Naive thymus-derived CD8-positive, alpha-beta T cell (primary cell): ENCODE data around the gene CRYBA1. TPM values are rescaled to one million over a fixed set of nuclear protein-coding genes. Genes with fewer than 3 reads are reported as not detected.

Source experiments
- ATAC-seq, 2 donors: fragments of 150-1000 bp; cut with Tn5 transposase in 1 of 2; sonication (Bioruptor Pico), chemical (Tn5 transposase) in 1 of 2; 1 replicate in 1 of 2; 2 replicates in 1 of 2; pipeline ENCODE4 v1.10.0; 2021; ENCODE audit warnings: mild to moderate bottlenecking in 2 of 2, moderate library complexity in 2 of 2
- POLR2A ChIA-PET: fragments of 350-600 bp; sonication (Branson Sonifier 250); formaldehyde crosslinking; loops from one replicate; lab custom pipeline; 2021; ENCODE audit warnings: antibody characterized with exemption; lab: Charles Lee
- DNase-seq, 10 donors: peaks; one replicate each; pipeline versions ENCODE4 v3.0.0 to v3.0.0-alpha.2; 2020 to 2022
- H3K27ac Mint-ChIP-seq, 10 donors: one replicate each; pipeline ENCODE4 v1.8.0; 2020 to 2022; ENCODE audit warnings: mild to moderate bottlenecking in 10 of 10, mixed read lengths in 10 of 10, moderate library complexity in 4 of 10, inconsistent platforms in 1 of 10
- H3K27me3 Mint-ChIP-seq, 5 donors: one replicate each; pipeline ENCODE4 v1.8.0; 2021 to 2022; ENCODE audit warnings: mixed read lengths in 5 of 5
- H3K36me3 Mint-ChIP-seq, 3 donors: one replicate each; pipeline ENCODE4 v1.8.0; 2020 to 2022; ENCODE audit warnings: mixed read lengths in 3 of 3, mild to moderate bottlenecking in 2 of 3, inconsistent platforms in 1 of 3
- H3K4me1 Mint-ChIP-seq, 4 donors: one replicate each; pipeline ENCODE4 v1.8.0; 2021 to 2022; ENCODE audit warnings: mixed read lengths in 4 of 4
- H3K4me3 Mint-ChIP-seq, 10 donors: one replicate each; pipeline ENCODE4 v1.8.0; 2020 to 2022; ENCODE audit warnings: mild to moderate bottlenecking in 10 of 10, mixed read lengths in 10 of 10, moderate library complexity in 6 of 10, inconsistent platforms in 1 of 10
- H3K9me3 Mint-ChIP-seq, 9 donors: one replicate each; pipeline ENCODE4 v1.8.0; 2020 to 2022; ENCODE audit warnings: mixed read lengths in 9 of 9, mild to moderate bottlenecking in 3 of 9, inconsistent platforms in 1 of 9, moderate library complexity in 1 of 9
- polyA plus RNA-seq, 3 donors: library from polyadenylated mRNA; unstranded; fragments of 300-500 nt; fragmentation: Illumina TruSeq; gene quantifications; one replicate each; pipeline ENCODE4 v1.2.3, GENCODE V29; 2021
- total RNA-seq, 8 experiments: library from RNA in 2 of 8; stranded (reverse) in 2 of 8; gene quantifications; one replicate each; pipeline ENCODE4 v1.2.3 and lab custom pipeline; 2021 to 2026

The CRYBA1 gene
- total and polyA plus RNA-seq, 5 experiments from 2014 or later, result not detected

DNA sequence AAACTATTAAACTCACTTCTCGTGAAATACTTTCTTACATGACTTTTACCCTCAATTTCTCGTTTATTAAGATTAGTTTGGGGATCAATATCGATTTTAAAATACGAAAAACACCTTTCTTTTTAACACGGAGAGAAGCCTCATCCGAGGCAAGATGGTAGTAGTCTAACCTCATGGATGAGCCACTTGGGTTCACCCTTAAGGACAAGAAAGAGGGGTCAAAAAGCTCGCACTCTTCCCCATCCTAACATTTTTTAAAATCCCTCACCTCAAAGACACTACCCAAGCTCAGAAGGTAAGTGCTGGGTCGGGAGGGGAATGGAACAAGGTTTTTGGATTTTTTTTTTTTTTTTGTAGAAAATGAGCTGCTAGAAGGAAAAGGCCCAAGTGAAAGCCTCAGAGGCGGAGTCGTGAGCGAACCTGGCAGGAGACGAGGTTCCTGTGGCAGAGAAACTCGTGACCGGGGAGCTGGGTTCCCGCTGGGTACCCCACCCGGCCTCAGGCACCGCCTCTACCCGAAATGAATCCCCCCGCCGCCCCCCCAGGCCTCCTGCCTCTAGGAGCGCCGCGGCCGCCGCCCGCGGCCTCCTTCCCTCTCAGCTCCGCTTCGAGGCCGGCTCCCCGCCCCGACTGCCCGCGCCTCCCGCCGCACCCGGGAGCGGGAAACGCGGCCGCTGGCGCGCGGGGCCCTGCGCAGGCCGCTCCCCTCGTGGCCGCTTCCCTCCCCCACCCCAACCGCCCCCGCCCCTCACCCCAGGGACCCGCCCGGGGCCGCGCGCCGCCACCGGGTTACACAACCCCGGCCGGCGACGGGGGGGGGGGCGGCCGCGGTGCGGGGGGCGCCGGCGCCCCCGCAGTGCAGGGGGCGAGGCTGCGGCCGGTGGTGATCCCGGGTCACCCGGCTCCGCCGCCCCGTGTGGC, 45.7 kb downstream of the CRYBA1 start:
- DNase-seq (peak; percentile 43 to 85 (median 52)), ATAC-seq (peak in 1 of 2 donors; percentile 5)
- H3K36me3 Mint-ChIP-seq, result peaks cover 4 to 32% (median 6%) of the 10 kb centered on the region in 3 donors
- no peaks in the 10 kb centered on the region for H3K27me3 Mint-ChIP-seq
- peak overlapping the region; percentile 97 to 100 (median 99) for H3K4me3 Mint-ChIP-seq
- H3K27ac Mint-ChIP-seq, result peak overlapping the region; percentile 79 to 99 (median 98)
- POLR2A ChIA-PET, result interaction anchor here (0.5 to 2.7 kb wide), 18 partner anchors 10 to 720 kb away, joined by 3 to 21 read pairs (median 3); partner anchors contain the start of gene TAOK1
- no peaks in the 10 kb centered on the region for H3K9me3 Mint-ChIP-seq
- peaks cover 19 to 67% (median 57%) of the 10 kb centered on the region in 4 donors for H3K4me1 Mint-ChIP-seq

DNA sequence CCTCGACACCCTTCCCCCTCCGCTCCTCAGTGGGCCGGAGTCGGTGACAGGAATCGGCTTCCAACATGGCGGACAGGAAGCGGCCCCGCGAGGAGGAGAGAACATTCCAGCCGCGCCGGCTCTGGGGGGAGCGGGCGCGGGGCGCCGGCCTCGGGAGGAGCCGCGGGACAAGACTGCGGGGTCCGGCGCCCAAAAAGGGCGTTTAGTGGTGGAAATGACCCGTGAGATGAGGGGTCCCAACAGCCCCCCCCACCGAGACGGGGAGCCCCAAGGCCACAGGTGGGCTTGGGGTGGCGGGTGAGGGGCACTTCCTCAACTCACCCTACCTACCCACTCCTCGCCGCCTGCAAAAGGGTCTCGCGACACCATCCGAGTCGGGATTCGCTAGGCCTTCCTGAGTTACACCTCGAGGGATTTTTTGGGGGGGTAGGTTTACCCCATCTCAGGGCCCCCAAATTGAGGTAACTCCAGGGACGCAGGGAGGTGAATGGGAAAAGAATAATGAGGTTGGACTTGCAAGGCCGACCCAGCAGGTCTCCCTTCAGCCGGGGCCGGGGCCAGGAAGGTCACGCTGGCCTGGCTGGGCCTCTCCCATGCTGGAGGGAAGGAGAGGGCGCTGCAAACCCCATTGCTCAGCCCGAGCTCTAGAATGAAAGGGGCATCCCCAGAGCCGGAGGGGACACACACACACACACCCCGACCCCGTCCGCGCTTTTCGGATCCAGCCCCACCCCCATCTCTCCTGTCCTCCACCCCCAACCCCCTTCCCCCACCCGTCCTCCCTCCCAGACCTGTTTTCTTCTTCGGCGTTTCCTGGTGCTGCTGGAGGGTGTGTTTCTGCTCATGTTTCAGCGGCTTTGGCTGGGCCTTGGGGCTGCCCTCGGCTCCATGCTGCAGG, 46.6 kb downstream of the CRYBA1 start:
- POLR2A ChIA-PET, result interaction anchor here (0.7 to 2.7 kb wide), 30 partner anchors 8 to 722 kb away, joined by 3 to 21 read pairs (median 4); partner anchors contain the start of genes MYO18A, PHF12, PIGS and TAOK1
- peak overlapping the region; percentile 97 to 99 (median 98) for H3K27ac Mint-ChIP-seq

DNA sequence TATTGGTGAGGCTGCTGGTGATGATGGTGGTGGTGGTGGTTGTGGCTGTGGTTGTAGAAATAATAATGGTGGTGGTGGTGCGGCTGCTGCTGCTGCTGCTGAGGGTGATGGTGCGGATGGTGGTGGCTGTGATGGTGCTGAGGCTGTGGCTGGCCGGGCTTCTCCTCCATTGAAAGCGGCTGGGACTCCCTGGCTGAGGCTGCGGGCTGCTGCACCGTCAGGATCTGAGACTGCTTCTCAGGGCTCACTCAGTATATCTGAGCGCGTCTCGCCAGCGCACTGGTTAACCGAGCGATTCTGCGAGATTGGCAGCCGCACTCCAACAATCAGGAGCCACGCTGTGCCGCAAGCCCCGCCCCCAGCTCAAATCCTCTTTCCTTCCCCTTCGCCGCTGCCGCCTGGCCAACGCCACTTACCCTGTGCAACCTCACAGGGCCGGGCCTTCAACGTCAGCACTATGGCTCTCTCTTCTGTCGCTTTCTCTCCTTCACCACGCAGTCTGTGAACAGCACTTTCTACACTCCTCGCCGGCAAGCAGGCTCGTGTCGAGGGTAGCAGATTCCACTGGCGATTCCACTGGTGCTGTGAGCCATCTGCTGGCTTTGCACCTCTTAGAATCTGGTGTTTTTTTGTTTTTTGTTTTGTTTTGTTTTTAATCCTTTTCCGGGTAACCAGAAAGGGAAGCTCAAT, 47.4 kb downstream of the CRYBA1 start, which contains the start of gene NUFIP2:
NUFIP2 (minus strand) TSS at position 259 of the 690 bp plus-strand sequence; CDS start at position 170, 89 bp downstream.
- ATAC-seq (peak; percentile 84 to 86), DNase-seq (peak; percentile 92 to 99 (median 98))
- Mint-ChIP-seq H3K4me3 (peak within 1 kb of the TSS; percentile 97 to 100 (median 99)), H3K36me3 (peaks cover 0 to 16% (median 4%) of the 10 kb centered on the region in 3 donors), H3K4me1 (peaks cover 15 to 50% (median 40%) of the 10 kb centered on the region in 4 donors), H3K27ac (peak within 1 kb of the TSS; percentile 97 to 99 (median 98)), H3K9me3 (no peaks in the 10 kb centered on the region), H3K27me3 (no peaks in the 10 kb centered on the region)
- POLR2A ChIA-PET, result interaction anchor here (0.5 to 2.7 kb wide), 29 partner anchors 8 to 723 kb away, joined by 3 to 21 read pairs (median 4); partner anchors contain the start of genes MYO18A, PHF12, PIGS and TAOK1

More for the DNA sequence above, 46.6 kb downstream of the CRYBA1 start:
- Mint-ChIP-seq H3K27me3 (no peaks in the 10 kb centered on the region), H3K9me3 (no peaks in the 10 kb centered on the region), H3K4me3 (peak overlapping the region; percentile 97 to 100 (median 99)), H3K4me1 (peaks cover 17 to 58% (median 48%) of the 10 kb centered on the region in 4 donors), H3K36me3 (peaks cover 3 to 23% (median 4%) of the 10 kb centered on the region in 3 donors)
- DNase-seq (peak; percentile 38 to 82 (median 54)), ATAC-seq (peak; percentile 32 to 39)

DNA sequence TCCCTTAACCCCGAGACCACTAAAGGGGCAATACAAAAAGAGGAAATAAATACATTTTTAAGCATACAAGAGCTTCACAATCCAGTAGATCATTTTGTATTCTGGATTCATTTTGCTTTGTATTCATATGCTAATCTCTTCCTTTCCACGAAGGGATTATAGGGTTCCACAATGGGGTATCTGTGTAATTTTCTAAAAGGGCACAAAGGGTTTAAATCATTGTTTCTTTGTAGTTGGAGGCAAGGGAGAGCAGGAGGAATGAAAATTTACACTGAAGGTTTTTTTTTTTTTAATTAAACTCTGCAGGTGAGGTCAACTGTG, 47.9 kb downstream of the CRYBA1 start:
- POLR2A ChIA-PET, result interaction anchor here (0.5 to 2.7 kb wide), 26 partner anchors 10 to 724 kb away, joined by 3 to 21 read pairs (median 4); partner anchors contain the start of genes MYO18A, PHF12, PIGS and TAOK1
- ATAC-seq, result no peak
- Mint-ChIP-seq H3K4me1 (peaks cover 13 to 45% (median 35%) of the 10 kb centered on the region in 4 donors), H3K36me3 (peaks cover 0 to 11% (median 4%) of the 10 kb centered on the region in 3 donors), H3K27me3 (no peaks in the 10 kb centered on the region), H3K4me3 (peak overlapping the region; percentile 97 to 100 (median 99)), H3K27ac (peak overlapping the region; percentile 97 to 99 (median 98)), H3K9me3 (no peaks in the 10 kb centered on the region)
- no peak for DNase-seq

DNA sequence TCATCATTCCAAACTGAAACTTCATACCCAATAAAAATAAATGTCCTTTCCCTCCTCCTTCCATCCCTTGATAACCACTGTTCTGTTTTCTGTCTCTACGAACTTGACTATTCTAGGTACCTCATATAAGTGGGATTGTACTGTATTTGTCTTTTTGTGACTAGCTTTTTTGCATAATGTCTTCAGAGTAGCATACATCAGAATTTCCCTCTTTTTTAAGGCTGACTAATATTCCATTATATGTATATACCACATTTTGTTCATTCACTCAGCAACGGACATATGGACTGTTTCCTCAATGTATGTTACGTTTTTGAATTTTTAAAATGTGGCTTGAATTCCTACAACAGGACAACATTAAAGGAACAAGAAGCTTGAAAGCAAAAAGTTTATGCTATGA, 48.8 kb downstream of the CRYBA1 start:
- Mint-ChIP-seq H3K27me3 (no peaks in the 10 kb centered on the region), H3K36me3 (peaks cover 0 to 5% (median 4%) of the 10 kb centered on the region in 3 donors), H3K9me3 (no peaks in the 10 kb centered on the region), H3K27ac (peak overlapping the region in 9 of 10 donors; percentile 6 to 99 (median 87)), H3K4me1 (peaks cover 13 to 37% (median 27%) of the 10 kb centered on the region in 4 donors), H3K4me3 (peak overlapping the region in 9 of 10 donors; percentile 42 to 99 (median 61))
- no peak for DNase-seq
- no peak for ATAC-seq
- POLR2A ChIA-PET, result no interaction called here

DNA sequence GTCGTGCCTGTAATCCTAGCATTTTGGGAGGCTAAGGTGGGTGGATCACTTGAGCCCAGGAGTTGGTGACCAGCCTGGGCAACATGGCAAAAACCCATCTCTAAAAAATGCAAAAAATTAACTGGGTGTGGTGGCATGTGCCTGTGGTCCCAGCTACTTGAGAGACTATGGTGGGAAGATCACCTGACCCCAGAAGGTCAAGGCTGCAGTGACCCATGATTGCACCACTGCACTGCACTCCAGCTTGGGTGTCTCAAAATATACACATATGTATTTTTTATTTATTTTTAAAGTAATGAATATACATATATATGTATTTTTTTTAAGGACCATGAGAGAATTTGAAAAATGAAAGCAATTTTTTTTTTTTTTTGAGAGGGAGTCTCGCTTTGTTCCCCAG, 52.4 kb downstream of the CRYBA1 start:
- POLR2A ChIA-PET, result no interaction called here
- Mint-ChIP-seq H3K27ac (no peak overlapping the region), H3K4me3 (no peak overlapping the region), H3K9me3 (no peaks in the 10 kb centered on the region), H3K27me3 (no peaks in the 10 kb centered on the region), H3K4me1 (peaks cover 9 to 17% (median 13%) of the 10 kb centered on the region in 4 donors), H3K36me3 (no peaks in the 10 kb centered on the region)
- DNase-seq, result no peak
- no peak for ATAC-seq

DNA sequence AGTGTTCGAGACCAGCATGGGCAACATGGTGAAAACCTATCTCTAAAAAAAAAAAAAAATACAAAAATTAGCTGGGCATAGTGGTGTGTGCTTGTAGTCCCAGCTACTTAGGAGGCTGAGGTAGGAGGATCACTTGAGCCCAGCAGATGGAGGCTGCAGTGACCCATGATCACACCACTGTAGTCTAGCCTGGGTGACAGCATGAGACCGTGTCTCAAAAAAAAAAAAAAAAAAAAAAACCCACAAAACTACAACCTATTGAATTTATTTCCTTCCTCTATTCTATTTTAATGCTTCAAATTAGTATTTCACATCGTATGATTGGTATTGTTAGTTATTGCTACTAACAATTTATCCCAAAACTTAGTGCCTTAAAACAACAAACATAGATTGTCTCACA, 56.7 kb downstream of the CRYBA1 start:
- Mint-ChIP-seq H3K27me3 (no peaks in the 10 kb centered on the region), H3K4me3 (no peak overlapping the region), H3K9me3 (no peaks in the 10 kb centered on the region), H3K36me3 (no peaks in the 10 kb centered on the region), H3K27ac (no peak overlapping the region), H3K4me1 (peaks cover 0 to 4% (median 1%) of the 10 kb centered on the region in 4 donors)
- DNase-seq (no peak), ATAC-seq (no peak)
- POLR2A ChIA-PET, result interaction anchor here (0.6 to 0.7 kb wide), 2 partner anchors 25 to 226 kb away, joined by 3 to 4 read pairs; no protein-coding TSS in a partner anchor

Other genes starting within 250 kb of the CRYBA1 start
- not detected for gene SEZ6, start 240.8 kb upstream of the CRYBA1 start, total RNA-seq
- 1 to 10 TPM in 1 of 3 donors, under 1 TPM in 2; 0.40 to 1.5 (median 0.85) TPM for gene SEZ6, start 240.8 kb upstream of the CRYBA1 start, polyA plus RNA-seq
- 1 to 10 TPM; 7.3 to 8.7 TPM for gene PIPOX, start 203.7 kb upstream of the CRYBA1 start, total RNA-seq
- gene PIPOX, start 203.7 kb upstream of the CRYBA1 start, polyA plus RNA-seq, result 1 to 10 TPM; 1.2 to 1.5 (median 1.3) TPM
- 10 to 100 TPM; 63.6 to 69.3 TPM for gene MYO18A, start 66.5 kb upstream of the CRYBA1 start, total RNA-seq
- 10 to 100 TPM in 1 of 3 donors, 1 to 10 TPM in 2; 4.6 to 12.6 (median 5.9) TPM for gene MYO18A, start 66.5 kb upstream of the CRYBA1 start, polyA plus RNA-seq
- 10 to 100 TPM; 71.3 to 89.3 TPM for gene NUFIP2, start 47.3 kb downstream of the CRYBA1 start, total RNA-seq
- gene NUFIP2, start 47.3 kb downstream of the CRYBA1 start, polyA plus RNA-seq, result 10 to 100 TPM in 2 of 3 donors, 1 to 10 TPM in 1; 9.2 to 11.9 (median 11.5) TPM
- 10 to 100 TPM; 62.2 to 63.8 TPM for gene TAOK1, start 143.5 kb downstream of the CRYBA1 start, total RNA-seq
- gene TAOK1, start 143.5 kb downstream of the CRYBA1 start, polyA plus RNA-seq, result 1 to 10 TPM; 2.4 to 3.5 (median 3.1) TPM